Neural cell (in vitro differentiated cells): ENCODE measurements around the gene PKNOX2. TPM values are rescaled to one million over a fixed set of nuclear protein-coding genes. Genes with fewer than 3 reads are reported as not detected.

Experiments used
- H2AFZ ChIP-seq: fragments of 200-600, 300-800 bp; sonication (generic), shearing (Covaris generic); 2 replicates; pipeline ENCODE4 v1.6.0; 2014; ENCODE audit warnings: low read depth, mild to moderate bottlenecking, antibody characterized with exemption, low read length, moderate library complexity
- H3F3A ChIP-seq: fragments of 200-600 bp; shearing (Covaris generic); 2 replicates; pipeline ENCODE4 v1.6.1; 2016; ENCODE audit warnings: mild to moderate bottlenecking, moderate library complexity, mixed read lengths, antibody characterized with exemption, low read length; ENCODE audit not compliant: insufficient read depth, poor library complexity, severe bottlenecking
- H3K27ac ChIP-seq: fragments of 200-600, 300-800 bp; sonication (generic), shearing (Covaris generic); 2 replicates; pipeline ENCODE4 v1.5.1; 2014; ENCODE audit warnings: mild to moderate bottlenecking, low read length, moderate library complexity
- H3K27me3 ChIP-seq: fragments of 300-800, 200-600 bp; sonication (generic), shearing (Covaris generic); 2 replicates; pipeline ENCODE4 v1.6.0; 2014; ENCODE audit warnings: mild to moderate bottlenecking, low read depth, low read length, moderate library complexity; ENCODE audit not compliant: insufficient read depth
- H3K36me3 ChIP-seq: fragments of 300-800, 200-600 bp; sonication (generic), shearing (Covaris generic); 2 replicates; pipeline ENCODE4 v1.5.1; 2014; ENCODE audit warnings: mild to moderate bottlenecking, antibody characterized with exemption, low read length, moderate library complexity; ENCODE audit not compliant: insufficient read depth
- H3K4me2 ChIP-seq: fragments of 300-800, 200-600 bp; sonication (generic), shearing (Covaris generic); 2 replicates; pipeline ENCODE4 v1.6.0; 2014; ENCODE audit warnings: mild to moderate bottlenecking, low read length
- H3K4me3 ChIP-seq: fragments of 300-800, 200-600 bp; sonication (generic), shearing (Covaris generic); 2 replicates; pipeline ENCODE4 v1.5.1; 2014; ENCODE audit warnings: mild to moderate bottlenecking, low read length, moderate library complexity
- H3K79me2 ChIP-seq: fragments of 200-600 bp; shearing (Covaris generic); replicated peaks from 2 replicates; pipeline ENCODE4 v1.6.0; 2014; ENCODE audit warnings: mild to moderate bottlenecking, low read length, moderate library complexity; ENCODE audit not compliant: insufficient read depth
- H3K9ac ChIP-seq: fragments of 300-800, 200-600 bp; sonication (generic), shearing (Covaris generic); 2 replicates; pipeline ENCODE4 v1.6.1; 2016; ENCODE audit warnings: mild to moderate bottlenecking, low read length, mixed read lengths
- H3K9me2 ChIP-seq: fragments of 200-600 bp; shearing (Covaris generic); 2 replicates; pipeline ENCODE4 v1.6.1; 2016; ENCODE audit warnings: mild to moderate bottlenecking, low read length, mixed read lengths; ENCODE audit not compliant: insufficient read depth
- H3K9me3 ChIP-seq: fragments of 200-600, 300-800 bp; sonication (generic), shearing (Covaris generic); 2 replicates; pipeline ENCODE4 v1.6.1; 2016; ENCODE audit warnings: mild to moderate bottlenecking, mixed run types, low read length, moderate library complexity, mixed read lengths
- H4K20me1 ChIP-seq: fragments of 200-600 bp; shearing (Covaris generic); 2 replicates; pipeline ENCODE4 v1.6.1; 2016; ENCODE audit warnings: mild to moderate bottlenecking, mixed run types; ENCODE audit not compliant: insufficient read depth
- CTCF ChIP-seq: fragments of 450-650 bp; IDR thresholded peaks from 2 replicates; pipeline ENCODE4 v1.5.1; 2014; ENCODE audit warnings: antibody characterized with exemption, mild to moderate bottlenecking, moderate library complexity; ENCODE audit not compliant: poor library complexity, severe bottlenecking
- EP300 ChIP-seq: fragments of 450-650 bp; conservative IDR thresholded peaks from 2 replicates; pipeline ENCODE4 v1.6.1; 2014; ENCODE audit warnings: antibody characterized with exemption, mild to moderate bottlenecking, moderate library complexity; ENCODE audit not compliant: poor library complexity, severe bottlenecking
- EZH2 ChIP-seq: fragments of 200-600, 300-800 bp; shearing (Covaris generic), sonication (generic); IDR thresholded peaks from 2 replicates; pipeline ENCODE4 v1.6.1; 2014; ENCODE audit warnings: antibody characterized with exemption, low read length, borderline replicate concordance, mild to moderate bottlenecking; ENCODE audit not compliant: insufficient read depth, poor library complexity, severe bottlenecking
- MXI1 ChIP-seq: fragments of 450-650 bp; conservative IDR thresholded peaks from 2 replicates; pipeline ENCODE4 v1.6.1; 2014; ENCODE audit warnings: antibody characterized with exemption, mild to moderate bottlenecking; ENCODE audit not compliant: poor library complexity, severe bottlenecking
- POLR2AphosphoS5 ChIP-seq: IDR thresholded peaks from 2 replicates; pipeline ENCODE4 v1.6.1; 2012
- RAD21 ChIP-seq: fragments of 450-650 bp; conservative IDR thresholded peaks from 2 replicates; pipeline ENCODE4 v1.6.1; 2014; ENCODE audit warnings: antibody characterized with exemption, mild to moderate bottlenecking, moderate library complexity
- REST ChIP-seq: IDR thresholded peaks from 2 replicates; pipeline ENCODE4 v1.6.1; 2012; ENCODE audit warnings: borderline replicate concordance
- SMC3 ChIP-seq: fragments of 450-650 bp; conservative IDR thresholded peaks from 2 replicates; pipeline ENCODE4 v1.6.1; 2014; ENCODE audit warnings: antibody characterized with exemption, mild to moderate bottlenecking, moderate library complexity; ENCODE audit not compliant: poor library complexity
- TAF1 ChIP-seq: IDR thresholded peaks from 2 replicates; pipeline ENCODE4 v1.6.1; 2012; ENCODE audit warnings: low read depth
- polyA plus RNA-seq: library from polyadenylated mRNA; depleted of rRNA; stranded (reverse); fragments of >200 nt; gene quantifications from 2 replicates; pipeline ENCODE4 v1.2.3, GENCODE V29; 2014

Gene PKNOX2
- polyA plus RNA-seq, 1 donor from 2014 or later = 0.99 TPM

GRCh38 chr11:125452125-125452470 is 287.5 kb downstream of the PKNOX2 start:
- peak overlapping the region; percentile 51 for H3K4me3 ChIP-seq
- H3K9me2 ChIP-seq = no peaks in the 10 kb centered on the region
- H3K27me3 ChIP-seq = no peaks in the 10 kb centered on the region
- peak overlapping the region; percentile 42 for H3K4me2 ChIP-seq
- peak overlapping the region; percentile 93 for H3K27ac ChIP-seq
- H4K20me1 ChIP-seq = no peaks in the 10 kb centered on the region
- H3F3A ChIP-seq = no peaks in the 10 kb centered on the region
- H3K9ac ChIP-seq = peak overlapping the region; percentile 59
- peaks cover 16% of the 10 kb centered on the region for H3K36me3 ChIP-seq
- no peak for TF ChIP-seq EP300
- TF ChIP-seq RAD21 = no peak
- no peak for TF ChIP-seq MXI1
- no peak for TF ChIP-seq EZH2
- no peak for TF ChIP-seq POLR2AphosphoS5
- TF ChIP-seq TAF1 = no peak
- TF ChIP-seq SMC3 = no peak
- no peak for TF ChIP-seq REST
- TF ChIP-seq CTCF = no peak
- peaks cover 4% of the 10 kb centered on the region for H3K79me2 ChIP-seq
- H2AFZ ChIP-seq = peak overlapping the region; percentile 31
- no peaks in the 10 kb centered on the region for H3K9me3 ChIP-seq

- peaks cover 4% of the 10 kb centered on the region for H3K79me2 ChIP-seq
- no peaks in the 10 kb centered on the region for H4K20me1 ChIP-seq
- no peaks in the 10 kb centered on the region for H3K9me3 ChIP-seq
- no peaks in the 10 kb centered on the region for H3F3A ChIP-seq
- H3K9ac ChIP-seq = no peak overlapping the region
- no peak overlapping the region for H3K27ac ChIP-seq
- H2AFZ ChIP-seq = no peak overlapping the region
- no peak for TF ChIP-seq RAD21
- no peak for TF ChIP-seq TAF1
- TF ChIP-seq EZH2 = no peak
- no peak for TF ChIP-seq REST
- TF ChIP-seq POLR2AphosphoS5 = no peak
- no peak for TF ChIP-seq EP300
- H3K9me2 ChIP-seq = no peaks in the 10 kb centered on the region
- H3K36me3 ChIP-seq = peaks cover 12% of the 10 kb centered on the region
- no peak overlapping the region for H3K4me2 ChIP-seq
- H3K4me3 ChIP-seq = no peak overlapping the region
- H3K27me3 ChIP-seq = no peaks in the 10 kb centered on the region
Measured at GRCh38 chr11:125454047-125454446, 289.5 kb downstream of the PKNOX2 start.
